OCI-LY7 (cell line): ENCODE results near the gene ALDOA.
A peak's percentile ranks its signal among the peaks of the same experiment; 100 is the strongest.

Experiments used
- EZH2phosphoT487 ChIP-seq: fragments of 200-600 bp; sonication (generic); IDR thresholded peaks from 2 replicates; pipeline ENCODE4 v1.6.1; 2018; ENCODE audit warnings: low read depth, borderline replicate concordance, mild to moderate bottlenecking, mixed run types, antibody characterized with exemption, low read length, moderate library complexity, mixed read lengths
- TF ChIP-seq, protein P1 (sequence below): fragments of 200-600 bp; sonication (generic); conservative IDR thresholded peaks from 2 replicates; pipeline ENCODE4 v1.5.1; 2014; ENCODE audit warnings: mild to moderate bottlenecking, antibody characterized with exemption, low read length, moderate library complexity, mixed read lengths

- TF ChIP-seq, protein P1, sequence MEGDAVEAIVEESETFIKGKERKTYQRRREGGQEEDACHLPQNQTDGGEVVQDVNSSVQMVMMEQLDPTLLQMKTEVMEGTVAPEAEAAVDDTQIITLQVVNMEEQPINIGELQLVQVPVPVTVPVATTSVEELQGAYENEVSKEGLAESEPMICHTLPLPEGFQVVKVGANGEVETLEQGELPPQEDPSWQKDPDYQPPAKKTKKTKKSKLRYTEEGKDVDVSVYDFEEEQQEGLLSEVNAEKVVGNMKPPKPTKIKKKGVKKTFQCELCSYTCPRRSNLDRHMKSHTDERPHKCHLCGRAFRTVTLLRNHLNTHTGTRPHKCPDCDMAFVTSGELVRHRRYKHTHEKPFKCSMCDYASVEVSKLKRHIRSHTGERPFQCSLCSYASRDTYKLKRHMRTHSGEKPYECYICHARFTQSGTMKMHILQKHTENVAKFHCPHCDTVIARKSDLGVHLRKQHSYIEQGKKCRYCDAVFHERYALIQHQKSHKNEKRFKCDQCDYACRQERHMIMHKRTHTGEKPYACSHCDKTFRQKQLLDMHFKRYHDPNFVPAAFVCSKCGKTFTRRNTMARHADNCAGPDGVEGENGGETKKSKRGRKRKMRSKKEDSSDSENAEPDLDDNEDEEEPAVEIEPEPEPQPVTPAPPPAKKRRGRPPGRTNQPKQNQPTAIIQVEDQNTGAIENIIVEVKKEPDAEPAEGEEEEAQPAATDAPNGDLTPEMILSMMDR, result peak; percentile 61; the same call in 1 of the 2 replicates
- TF ChIP-seq EZH2phosphoT487, result no peak
These were observed 26.2 kb downstream of the ALDOA start, which contains the start of gene TBX6 for GRCh38 chr16:30091474-30092372.
